WI38 (cell line): Measurements from ENCODE around the gene SSR1.

Experiments
- H3K4me3 ChIP-seq: 2 replicates; pipeline ENCODE4 v1.5.1; 2011; ENCODE audit warnings: low read depth, mild to moderate bottlenecking, control low read depth, low read length
- CTCF ChIP-seq: IDR thresholded peaks from 2 replicates; pipeline ENCODE4 v1.5.1; 2012; ENCODE audit warnings: low read depth, mild to moderate bottlenecking, control low read depth, low read length

Gene SSR1

GRCh38 chr6:7314414-7314813, 1.4 kb upstream of the SSR1 start:
- no peak for TF ChIP-seq CTCF
- no peak overlapping the region for H3K4me3 ChIP-seq

GRCh38 chr6:7313505-7314165, 636 bp upstream of the SSR1 start:
- no peak for TF ChIP-seq CTCF
- H3K4me3 ChIP-seq = peak overlapping the region; percentile 96

GRCh38 chr6:7311917-7312615, 933 bp downstream of the SSR1 start:
- peak overlapping the region; percentile 96 for H3K4me3 ChIP-seq
- TF ChIP-seq CTCF = no peak

- H3K4me3 ChIP-seq = peak overlapping the region; percentile 96
- TF ChIP-seq CTCF = no peak
These were observed 1.8 kb downstream of the SSR1 start for GRCh38 chr6:7311176-7311575.

- H3K4me3 ChIP-seq = no peak overlapping the region
- TF ChIP-seq CTCF = no peak
These were observed 3.9 kb downstream of the SSR1 start for GRCh38 chr6:7309050-7309449.

GRCh38 chr6:7307533-7307932, 5.5 kb downstream of the SSR1 start:
- no peak overlapping the region for H3K4me3 ChIP-seq
- no peak for TF ChIP-seq CTCF

- no peak for TF ChIP-seq CTCF
- no peak overlapping the region for H3K4me3 ChIP-seq
These were observed 8.2 kb downstream of the SSR1 start for GRCh38 chr6:7304821-7305220.
